H1 (cell line): ENCODE results near the gene DHX29. TPM values are rescaled to one million over a fixed set of nuclear protein-coding genes. Genes with fewer than 3 reads are reported as not detected.

ENCODE experiments used
- CTCF ChIA-PET: fragments of 300-600 bp; sonication (Branson Sonifier 250); formaldehyde crosslinking; loops from one replicate; lab custom pipeline; 2021; ENCODE audit not compliant: partially characterized antibody; lab: Charles Lee
- POLR2A ChIA-PET: fragments of 300-600 bp; sonication (Branson Sonifier 250); formaldehyde crosslinking; loops from one replicate; lab custom pipeline; 2021; ENCODE audit warnings: inconsistent platforms; ENCODE audit not compliant: partially characterized antibody; lab: Charles Lee
- DNase-seq, 2 experiments: peaks; one replicate each; pipeline versions ENCODE4 v3.0.0 to v3.0.0-alpha.2; 2010 to 2022; ENCODE audit warnings: low spot score in 2 of 2, low read depth in 1 of 2, mixed read lengths in 1 of 2
- FAIRE-seq: peaks from 2 replicates; lab custom pipeline; 2011; peaks lifted over from hg19 to GRCh38; lab: Jason Lieb, UNC
- H2AFZ ChIP-seq: 2 replicates; pipeline ENCODE4 v1.8.1; 2012; ENCODE audit warnings: low read length, inconsistent platforms
- H2AK5ac ChIP-seq: 2 replicates; pipeline ENCODE4 v1.6.1; 2013; ENCODE audit warnings: low read depth, low read length
- H2BK120ac ChIP-seq: replicated peaks from 2 replicates; pipeline ENCODE3; 2013; ENCODE audit warnings: low read depth, low read length, inconsistent platforms
- H2BK12ac ChIP-seq: 2 replicates; pipeline ENCODE4 v1.6.1; 2013; ENCODE audit warnings: low read depth, low read length
- H2BK15ac ChIP-seq: 2 replicates; pipeline ENCODE4 v1.6.1; 2013; ENCODE audit warnings: low read length
- H2BK20ac ChIP-seq: 2 replicates; pipeline ENCODE4 v1.6.1; 2013; ENCODE audit warnings: low read length
- H2BK5ac ChIP-seq: 2 replicates; pipeline ENCODE4 v1.6.1; 2013; ENCODE audit warnings: low read depth, low read length
- H3K14ac ChIP-seq: 2 replicates; pipeline ENCODE4 v1.6.1; 2013; ENCODE audit warnings: inconsistent platforms; ENCODE audit not compliant: insufficient read length
- H3K18ac ChIP-seq: 2 replicates; pipeline ENCODE4 v1.6.1; 2013; ENCODE audit warnings: low read length; ENCODE audit errors: extremely low read depth
- H3K23ac ChIP-seq: 2 replicates; pipeline ENCODE4 v1.6.1; 2013; ENCODE audit warnings: inconsistent platforms; ENCODE audit not compliant: insufficient read length
- H3K23me2 ChIP-seq: 2 replicates; pipeline ENCODE4 v1.6.1; 2013; ENCODE audit warnings: low read depth, low read length
- H3K27ac ChIP-seq: 2 replicates; pipeline ENCODE4 v1.6.1; 2011; ENCODE audit warnings: low read depth, low read length, inconsistent platforms
- H3K27me3 ChIP-seq, 4 experiments: replicated peaks in 1 of 4; 1 replicate in 1 of 4; 2 replicates in 3 of 4; pipeline versions ENCODE4 v1.6.1 to v1.8.1; 2011 to 2013; ENCODE audit warnings: low read length in 3 of 4, mild to moderate bottlenecking in 3 of 4, inconsistent platforms in 2 of 4, mixed read lengths in 2 of 4, moderate library complexity in 1 of 4; ENCODE audit not compliant: control insufficient read depth in 3 of 4, insufficient read depth in 3 of 4; ENCODE audit errors: extremely low read depth in 1 of 4
- H3K36me3 ChIP-seq, 4 experiments: 2 replicates each; pipeline versions ENCODE4 v1.6.1 to v1.8.1; 2011 to 2013; ENCODE audit warnings: mild to moderate bottlenecking in 4 of 4, low read length in 3 of 4, moderate library complexity in 2 of 4, control low read depth in 1 of 4, inconsistent platforms in 1 of 4; ENCODE audit not compliant: insufficient read depth in 4 of 4, control insufficient read depth in 2 of 4
- H3K4ac ChIP-seq: replicated peaks from 2 replicates; pipeline ENCODE3; 2013; ENCODE audit warnings: low read length, low read depth, mixed read lengths, inconsistent platforms; ENCODE audit not compliant: insufficient read length
- H3K4me1 ChIP-seq, 4 experiments: replicated peaks in 1 of 4; 1 replicate in 1 of 4; 2 replicates in 3 of 4; pipeline versions ENCODE4 v1.6.1 to v1.8.1; 2011 to 2013; ENCODE audit warnings: low read length in 3 of 4, inconsistent platforms in 2 of 4, mixed read lengths in 1 of 4; ENCODE audit not compliant: insufficient read depth in 4 of 4, control insufficient read depth in 3 of 4
- H3K4me2 ChIP-seq, 2 experiments: 2 replicates each; pipeline versions ENCODE4 v1.6.1 to v1.8.1; 2011 to 2013; ENCODE audit warnings: low read depth in 2 of 2, low read length in 2 of 2, control low read depth in 1 of 2, inconsistent platforms in 1 of 2, mild to moderate bottlenecking in 1 of 2; ENCODE audit not compliant: insufficient read depth in 1 of 2
- H3K4me3 ChIP-seq, 4 experiments: fragments of 200-600, 300-600 bp in 1 of 4; sonication (generic), shearing (Covaris generic), sonication (Bioruptor Twin) in 1 of 4; 2 replicates each; pipeline versions ENCODE4 v1.5.1 to v1.8.1; 2011 to 2016; ENCODE audit warnings: low read length in 4 of 4, low read depth in 3 of 4, control low read depth in 2 of 4, inconsistent platforms in 2 of 4, mild to moderate bottlenecking in 2 of 4, mixed read lengths in 1 of 4, moderate library complexity in 1 of 4; ENCODE audit not compliant: insufficient read depth in 2 of 4; ENCODE audit errors: extremely low read depth in 1 of 4
- H3K56ac ChIP-seq: replicated peaks from 2 replicates; pipeline ENCODE3; 2013; ENCODE audit warnings: low read depth, mild to moderate bottlenecking, mixed read lengths, low read length, inconsistent platforms; ENCODE audit not compliant: insufficient read length
- H3K79me1 ChIP-seq: 2 replicates; pipeline ENCODE4 v1.6.1; 2013; ENCODE audit warnings: low read depth, low read length, control low read depth
- H3K79me2 ChIP-seq, 2 experiments: 2 replicates each; pipeline versions ENCODE4 v1.6.1 to v1.8.1; 2012 to 2013; ENCODE audit warnings: low read length in 2 of 2, mild to moderate bottlenecking in 2 of 2, inconsistent platforms in 1 of 2; ENCODE audit not compliant: insufficient read depth in 2 of 2, control insufficient read depth in 1 of 2
- H3K9ac ChIP-seq, 4 experiments: replicated peaks in 1 of 4; 1 replicate in 1 of 4; 2 replicates in 3 of 4; pipeline versions ENCODE4 v1.6.1 to v1.8.1; 2011 to 2013; ENCODE audit warnings: low read depth in 3 of 4, low read length in 3 of 4, control low read depth in 2 of 4, mild to moderate bottlenecking in 2 of 4, moderate library complexity in 2 of 4, inconsistent platforms in 1 of 4; ENCODE audit errors: extremely low read depth in 1 of 4
- H3K9me3 ChIP-seq, 2 experiments: 2 replicates each; pipeline versions ENCODE4 v1.6.1 to v1.8.1; 2012 to 2013; ENCODE audit warnings: mild to moderate bottlenecking in 2 of 2, moderate library complexity in 2 of 2, control low read depth in 1 of 2, inconsistent platforms in 1 of 2, low read depth in 1 of 2, low read length in 1 of 2, mixed read lengths in 1 of 2; ENCODE audit not compliant: insufficient read depth in 2 of 2
- H4K20me1 ChIP-seq, 2 experiments: replicated peaks in 1 of 2; 2 replicates each; pipeline versions ENCODE3 to v1.8.1; 2011 to 2013; ENCODE audit warnings: inconsistent platforms in 2 of 2, low read length in 2 of 2, mild to moderate bottlenecking in 1 of 2; ENCODE audit not compliant: insufficient read depth in 2 of 2, control insufficient read depth in 1 of 2
- H4K5ac ChIP-seq: 2 replicates; pipeline ENCODE4 v1.6.1; 2013; ENCODE audit warnings: low read length, low read depth, mixed read lengths, inconsistent platforms; ENCODE audit not compliant: insufficient read length
- H4K8ac ChIP-seq: 2 replicates; pipeline ENCODE4 v1.8.0; 2013; ENCODE audit warnings: mild to moderate bottlenecking, moderate library complexity, low read length, inconsistent platforms; ENCODE audit not compliant: insufficient read depth; ENCODE audit errors: extremely low read depth
- H4K91ac ChIP-seq: replicated peaks from 2 replicates; pipeline ENCODE3; 2013; ENCODE audit warnings: low read length, mixed read lengths, inconsistent platforms; ENCODE audit not compliant: insufficient read length
- KDM4A ChIP-seq: IDR thresholded peaks from one replicate; pipeline ENCODE4 v1.7.1; 2012; ENCODE audit warnings: low read depth, mild to moderate bottlenecking, moderate library complexity, low read length, inconsistent platforms; ENCODE audit not compliant: severe bottlenecking
- RXRA ChIP-seq: IDR thresholded peaks from 2 replicates; pipeline ENCODE4 v1.6.1; 2011; ENCODE audit warnings: low read depth, mild to moderate bottlenecking, low read length, moderate library complexity; ENCODE audit not compliant: insufficient read depth
- SIN3A ChIP-seq, 2 experiments: IDR thresholded peaks in 1 of 2; conservative IDR thresholded peaks in 1 of 2; 2 replicates each; pipeline ENCODE4 v1.6.1; 2011 to 2012; ENCODE audit warnings: low read length in 2 of 2, improper control_type of control experiment in 1 of 2, low read depth in 1 of 2, mild to moderate bottlenecking in 1 of 2
- SIX5 ChIP-seq: IDR thresholded peaks from 2 replicates; pipeline ENCODE4 v1.6.1; 2011; ENCODE audit warnings: mild to moderate bottlenecking, low read depth, low read length
- TAF1 ChIP-seq: IDR thresholded peaks from 2 replicates; pipeline ENCODE4 v1.6.1; 2011; ENCODE audit warnings: mild to moderate bottlenecking, low read depth, low read length
- WGBS, 2 experiments: shearing (Covaris generic) in 1 of 2; methylation state at CpG; one replicate each; pipeline versions ENCODE4 v1.1.6 to v1.1.7; 2013 to 2015; ENCODE audit warnings: low lambda C conversion rate in 2 of 2, mixed read lengths in 2 of 2, inconsistent platforms in 1 of 2, low coverage in 1 of 2, missing lambda C conversion rate in 1 of 2; ENCODE audit not compliant: insufficient replicate concordance in 2 of 2, insufficient coverage in 1 of 2, insufficient read length in 1 of 2; ENCODE audit errors: extremely low coverage in 1 of 2, missing lambda C conversion rate in 1 of 2; 5-methylcytosine and 5-hydroxymethylcytosine counted together
- polyA plus RNA-seq, 7 experiments: library from polyadenylated mRNA; depleted of rRNA in 3 of 7; stranded (reverse) in 5 of 7; unstranded in 2 of 7; fragments of >200 nt in 5 of 7; fragments of 200-250 nt in 2 of 7; gene quantifications; 1 replicate in 5 of 7; 2 replicates in 1 of 7; 4 replicates in 1 of 7; pipeline versions ENCODE4 v1.2.1 to v1.2.3, GENCODE V29; 2011 to 2013; ENCODE audit warnings: missing spikeins in 2 of 7, mixed read lengths in 2 of 7
- total RNA-seq: library from RNA; stranded (reverse); fragmentation: NEBNext Ultra II Directional; extraction: Animal tissue kit (Norgen Biotek cat#: 25700); gene quantifications from 2 replicates; pipeline ENCODE4 v1.2.1, GENCODE V29; 2021

DHX29 gene
- total and polyA plus RNA-seq, 2 of the 8 experiments (the other 6 are each of a cell fraction or from before 2014, with no cell fraction given) = 3.4 to 32.1 TPM

- Histone ChIP-seq H3K4me3 (no peak overlapping the region), H3K4ac (no peak overlapping the region), H3K27me3 (no peaks in the 10 kb centered on the region), H3K9me3 (no peaks in the 10 kb centered on the region), H2AK5ac (no peak overlapping the region), H4K8ac (no peak overlapping the region), H3K79me1 (peaks cover 4% of the 10 kb centered on the region), H3K14ac (no peak overlapping the region), H2BK12ac (no peak overlapping the region), H2BK15ac (no peak overlapping the region), H4K20me1 (peaks cover 0 to 4% of the 10 kb centered on the region in 2 experiments), H4K5ac (no peak overlapping the region), H3K18ac (no peak overlapping the region), H3K36me3 (peaks cover 0 to 2% (median 0%) of the 10 kb centered on the region in 4 experiments; a peak in 2 of 8 replicates), H3K4me2 (no peak overlapping the region), H2BK5ac (no peak overlapping the region), H3K23ac (no peak overlapping the region), H2BK120ac (no peak overlapping the region), H3K56ac (no peak overlapping the region), H3K4me1 (peaks cover 0 to 2% (median 2%) of the 10 kb centered on the region in 4 experiments; a peak in 4 of 7 replicates), H2BK20ac (no peak overlapping the region), H3K79me2 (peaks cover 0 to 54% of the 10 kb centered on the region in 2 experiments; a peak in 3 of 4 replicates), H3K27ac (no peak overlapping the region), H4K91ac (no peak overlapping the region), H3K9ac (no peak overlapping the region), H3K23me2 (peaks cover 6% of the 10 kb centered on the region), H2AFZ (no peak overlapping the region)
- WGBS, 2 experiments = 83% methylated on average over 4 of the region's 4 CpGs; no CpG with 5 or more reads in 1 of the 2 experiments
- DNase-seq (no peak), FAIRE-seq (no peak)
- TF ChIP-seq KDM4A (no peak), RXRA (no peak), SIN3A (conservative IDR thresholded peaks at IDR 0.05 in 1 of 2, IDR thresholded peaks at IDR 0.05 in 1 of 2; ENCODE audit: low read depth in 1 of 2, low read length in 2 of 2) (no peak), TAF1 (no peak), SIX5 (no peak)
- ChIA-PET POLR2A (no interaction called here), CTCF (interaction anchor here (1.2 kb wide), 1 partner anchor 77 kb away, joined by 4 read pairs; no protein-coding TSS in a partner anchor)
Observed at GRCh38 chr5:55303238-55303690, 4.2 kb downstream of the DHX29 start.
